HCT116 (cell line): Measurements from ENCODE around the gene ZNF341. TPM values are rescaled to one million over a fixed set of nuclear protein-coding genes. Genes with fewer than 3 reads are reported as not detected.

Experiments
- ATAC-seq: fragments of 200-7000 bp; cut with Tn5 transposase; 2 replicates; pipeline ENCODE4 v1.9.1; 2020; ENCODE audit warnings: mild to moderate bottlenecking, moderate library complexity
- BruUV-seq: library from RNA; stranded (reverse); fragments of 400-500 nt; replicated peaks from 2 replicates; lab custom pipeline; 2021; lab: Mats Ljungman, UMichigan
- CTCF ChIA-PET: fragments of 300-600 bp; sonication (Branson Sonifier 250); formaldehyde crosslinking; loops from one replicate; lab custom pipeline; 2021; ENCODE audit warnings: antibody characterized with exemption; lab: Charles Lee
- POLR2A ChIA-PET: fragments of 300-600, 350-600 bp; sonication (Branson Sonifier 250); formaldehyde crosslinking; loops from one replicate; lab custom pipeline; 2021; ENCODE audit warnings: antibody characterized with exemption; lab: Charles Lee
- RAD21 ChIA-PET, 2 experiments: fragments of 300-600 bp; sonication (Branson Sonifier 250); formaldehyde crosslinking; loops; one replicate each; lab custom pipeline; 2023; ENCODE audit warnings: low total read pairs in 2 of 2; ENCODE audit not compliant: uncharacterized antibody in 2 of 2, unreplicated experiment in 2 of 2, low non-redundant PET in 1 of 2; lab: Charles Lee
- DNase-seq: peaks from one replicate; pipeline ENCODE4 v3.0.0-alpha.2; 2010; ENCODE audit warnings: low read depth, low spot score
- H2AFZ ChIP-seq: fragments of 200-600 bp; shearing (Covaris generic), sonication (generic); 2 replicates; pipeline ENCODE4 v1.6.1; 2017; ENCODE audit warnings: low read depth, mixed run types, mixed read lengths, antibody characterized with exemption, low read length; ENCODE audit not compliant: poor library complexity, severe bottlenecking
- H3K27ac ChIP-seq: 2 replicates; pipeline ENCODE4 v1.5.1; 2012; ENCODE audit warnings: low read depth, low read length
- H3K27me3 ChIP-seq: fragments of 200-600 bp; sonication (generic); 2 replicates; pipeline ENCODE4 v1.6.1; 2016; ENCODE audit warnings: mixed run types, low read length, mixed read lengths; ENCODE audit not compliant: insufficient read depth
- H3K36me3 ChIP-seq, 2 experiments: fragments of 200-500 bp in 1 of 2; fragments of 200-600 bp in 1 of 2; sonication (Bioruptor generic) in 1 of 2; sonication (generic) in 1 of 2; 2 replicates each; pipeline versions ENCODE4 v1.5.1 to v1.6.1; 2014 to 2016; ENCODE audit warnings: low read length in 2 of 2, inconsistent platforms in 1 of 2, mixed read lengths in 1 of 2, mixed run types in 1 of 2; ENCODE audit not compliant: insufficient read depth in 2 of 2, control insufficient read depth in 1 of 2
- H3K4me1 ChIP-seq, 2 experiments: fragments of 200-600 bp in 1 of 2; sonication (generic) in 1 of 2; 2 replicates each; pipeline versions ENCODE4 v1.5.1 to v1.6.1; 2012 to 2017; ENCODE audit warnings: low read length in 2 of 2, inconsistent platforms in 1 of 2, mild to moderate bottlenecking in 1 of 2, mixed read lengths in 1 of 2, mixed run types in 1 of 2, moderate library complexity in 1 of 2; ENCODE audit not compliant: insufficient read depth in 2 of 2, control insufficient read depth in 1 of 2
- H3K4me2 ChIP-seq: fragments of 200-600 bp; sonication (generic); 2 replicates; pipeline ENCODE4 v1.6.1; 2017; ENCODE audit warnings: mixed run types, low read length, mixed read lengths
- H3K4me3 ChIP-seq, 2 experiments: fragments of 200-600 bp in 1 of 2; sonication (generic) in 1 of 2; replicated peaks in 1 of 2; 2 replicates each; pipeline ENCODE4 v1.5.1; 2011 to 2016; ENCODE audit warnings: low read length in 2 of 2, control low read depth in 1 of 2, low read depth in 1 of 2, mild to moderate bottlenecking in 1 of 2, mixed read lengths in 1 of 2, mixed run types in 1 of 2
- H3K79me2 ChIP-seq: fragments of 200-600 bp; sonication (generic); 2 replicates; pipeline ENCODE4 v1.6.1; 2017; ENCODE audit warnings: mild to moderate bottlenecking, mixed run types, low read length, moderate library complexity, mixed read lengths; ENCODE audit not compliant: insufficient read depth
- H3K9ac ChIP-seq: fragments of 200-600 bp; sonication (generic); 2 replicates; pipeline ENCODE4 v1.6.1; 2016; ENCODE audit warnings: low read length, mixed read lengths
- H3K9me2 ChIP-seq: fragments of 200-600 bp; sonication (generic), shearing (Covaris generic); 2 replicates; pipeline ENCODE4 v1.6.1; 2017; ENCODE audit warnings: mixed run types, mild to moderate bottlenecking, moderate library complexity; ENCODE audit not compliant: insufficient read depth
- H3K9me3 ChIP-seq, 2 experiments: fragments of 200-500 bp in 1 of 2; fragments of 200-600 bp in 1 of 2; sonication (Bioruptor generic) in 1 of 2; sonication (generic) in 1 of 2; 2 replicates each; pipeline ENCODE4 v1.6.1; 2014 to 2017; ENCODE audit warnings: low read length in 2 of 2, mixed read lengths in 2 of 2, inconsistent platforms in 1 of 2, low read depth in 1 of 2, mild to moderate bottlenecking in 1 of 2, mixed run types in 1 of 2, moderate library complexity in 1 of 2; ENCODE audit not compliant: control insufficient read depth in 1 of 2, insufficient read depth in 1 of 2
- H4K20me1 ChIP-seq: fragments of 200-600 bp; sonication (generic), shearing (Covaris generic); 2 replicates; pipeline ENCODE4 v1.6.1; 2017; ENCODE audit warnings: mixed run types, mild to moderate bottlenecking, moderate library complexity; ENCODE audit not compliant: insufficient read depth
- CBX3 ChIP-seq: IDR thresholded peaks from 2 replicates; pipeline ENCODE4 v1.6.1; 2012; ENCODE audit warnings: low read depth
- EZH2 ChIP-seq: fragments of 200-600 bp; sonication (generic); IDR thresholded peaks from 2 replicates; pipeline ENCODE4 v1.6.1; 2017; ENCODE audit warnings: antibody characterized with exemption, mixed run types
- EZH2phosphoT487 ChIP-seq: fragments of 200-600 bp; IDR thresholded peaks from 2 replicates; pipeline ENCODE4 v1.6.1; 2018; ENCODE audit warnings: antibody characterized with exemption, borderline replicate concordance
- FOSL1 ChIP-seq: IDR thresholded peaks from 2 replicates; pipeline ENCODE4 v1.6.1; 2012; ENCODE audit warnings: low read depth
- JUND ChIP-seq: IDR thresholded peaks from 2 replicates; pipeline ENCODE4 v1.6.1; 2012
- MAX ChIP-seq: IDR thresholded peaks from 2 replicates; pipeline ENCODE4 v1.6.1; 2012
- POLR2A ChIP-seq: IDR thresholded peaks from 2 replicates; pipeline ENCODE4 v1.7.0; 2011; ENCODE audit warnings: borderline replicate concordance; ENCODE audit not compliant: insufficient read depth, insufficient read length; ENCODE audit errors: extremely low read depth
- RAD21 ChIP-seq: IDR thresholded peaks from 2 replicates; pipeline ENCODE4 v1.6.1; 2012; ENCODE audit warnings: low read depth, mild to moderate bottlenecking
- REST ChIP-seq: IDR thresholded peaks from 2 replicates; pipeline ENCODE4 v1.6.1; 2012; ENCODE audit warnings: low read depth
- SIN3A ChIP-seq: IDR thresholded peaks from 2 replicates; pipeline ENCODE4 v1.6.1; 2012; ENCODE audit warnings: low read depth
- SP1 ChIP-seq: IDR thresholded peaks from 2 replicates; pipeline ENCODE4 v1.6.1; 2012; ENCODE audit warnings: low read depth
- TCF7L2 ChIP-seq: IDR thresholded peaks from 2 replicates; pipeline ENCODE4 v1.7.0; 2011; ENCODE audit warnings: borderline replicate concordance, inconsistent platforms; ENCODE audit not compliant: insufficient read depth, insufficient read length; ENCODE audit errors: extremely low read depth
- YY1 ChIP-seq: IDR thresholded peaks from 2 replicates; pipeline ENCODE4 v1.6.1; 2011; ENCODE audit warnings: low read length, low read depth, moderate library complexity, mild to moderate bottlenecking; ENCODE audit not compliant: insufficient replicate concordance; ENCODE audit errors: extremely low read depth
- ZFX ChIP-seq: fragments of 450-650 bp; IDR thresholded peaks from 2 replicates; pipeline ENCODE4 v1.6.1; 2017
- ZNF274 ChIP-seq: fragments of 200-500 bp; sonication (Bioruptor generic); IDR thresholded peaks from 2 replicates; pipeline ENCODE4 v1.6.1; 2014; ENCODE audit warnings: mild to moderate bottlenecking, low read depth, low read length, inconsistent platforms
- intact Hi-C: fragments of 100-400 bp; cut with micrococcal nuclease; formaldehyde crosslinking; loops from 2 replicates; pipeline ENCODE4 v1.10.0; 2022
- total RNA-seq: library from RNA; stranded (reverse); gene quantifications from one replicate; pipeline ENCODE4 v1.2.1, GENCODE V29; 2021; ENCODE audit not compliant: unreplicated experiment
- TF ChIP-seq, protein P1 (sequence below): IDR thresholded peaks from 2 replicates; pipeline ENCODE4 v1.6.1; 2011; ENCODE audit warnings: mild to moderate bottlenecking, low read length, moderate library complexity; ENCODE audit not compliant: insufficient replicate concordance; ENCODE audit errors: extremely low read depth

ZNF341 gene
- total RNA-seq, 1 experiment from 2014 or later = 4.9 TPM

DNA sequence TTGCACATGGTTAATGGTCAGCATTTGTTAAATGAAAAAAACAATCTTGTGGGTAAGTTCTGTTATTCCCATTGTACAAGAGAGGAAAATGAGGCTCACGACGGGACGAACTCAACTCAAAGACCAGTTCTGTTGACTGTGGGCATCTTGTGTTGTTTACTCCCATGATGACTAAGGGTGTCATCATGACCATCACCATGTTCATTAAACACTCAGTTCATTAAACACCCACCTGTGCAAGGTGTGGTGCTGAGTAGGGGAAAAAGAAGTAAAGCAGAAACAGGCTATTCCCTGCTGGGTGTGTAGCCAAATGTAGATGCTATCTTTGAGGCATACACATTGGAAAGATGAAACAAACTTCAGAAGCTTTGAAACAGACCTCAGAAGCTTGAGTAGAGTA, 83.9 kb downstream of the ZNF341 start:
- TF ChIP-seq YY1 (no peak), EZH2 (no peak), EZH2phosphoT487 (no peak), MAX (no peak), REST (no peak), POLR2A (no peak), SIN3A (no peak), CBX3 (no peak), RAD21 (no peak), FOSL1 (no peak), TCF7L2 (no peak), ZNF274 (no peak), ZFX (no peak), SP1 (no peak), JUND (no peak)
- TF ChIP-seq, protein P1, sequence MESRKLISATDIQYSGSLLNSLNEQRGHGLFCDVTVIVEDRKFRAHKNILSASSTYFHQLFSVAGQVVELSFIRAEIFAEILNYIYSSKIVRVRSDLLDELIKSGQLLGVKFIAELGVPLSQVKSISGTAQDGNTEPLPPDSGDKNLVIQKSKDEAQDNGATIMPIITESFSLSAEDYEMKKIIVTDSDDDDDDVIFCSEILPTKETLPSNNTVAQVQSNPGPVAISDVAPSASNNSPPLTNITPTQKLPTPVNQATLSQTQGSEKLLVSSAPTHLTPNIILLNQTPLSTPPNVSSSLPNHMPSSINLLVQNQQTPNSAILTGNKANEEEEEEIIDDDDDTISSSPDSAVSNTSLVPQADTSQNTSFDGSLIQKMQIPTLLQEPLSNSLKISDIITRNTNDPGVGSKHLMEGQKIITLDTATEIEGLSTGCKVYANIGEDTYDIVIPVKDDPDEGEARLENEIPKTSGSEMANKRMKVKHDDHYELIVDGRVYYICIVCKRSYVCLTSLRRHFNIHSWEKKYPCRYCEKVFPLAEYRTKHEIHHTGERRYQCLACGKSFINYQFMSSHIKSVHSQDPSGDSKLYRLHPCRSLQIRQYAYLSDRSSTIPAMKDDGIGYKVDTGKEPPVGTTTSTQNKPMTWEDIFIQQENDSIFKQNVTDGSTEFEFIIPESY = no peak
- CTCF ChIA-PET = no interaction called here
- H3K79me2 ChIP-seq = peaks cover 91% of the 10 kb centered on the region
- ATAC-seq (no peak), DNase-seq (no peak)
- H3K4me1 ChIP-seq = peaks cover 12 to 41% of the 10 kb centered on the region in 2 experiments
- H3K27ac ChIP-seq = no peak overlapping the region
- H3K4me3 ChIP-seq = no peak overlapping the region
- peaks cover 0 to 4% of the 10 kb centered on the region in 2 experiments; a peak in 2 of 4 replicates for H3K36me3 ChIP-seq
- H3K9me2 ChIP-seq = no peaks in the 10 kb centered on the region
- H3K9me3 ChIP-seq = no peaks in the 10 kb centered on the region
- H4K20me1 ChIP-seq = peaks cover 12% of the 10 kb centered on the region; the same call in 1 of the 2 replicates
- H2AFZ ChIP-seq = no peak overlapping the region
- no TSS peak for BruUV-seq
- intact Hi-C loops = no loop called here
- H3K27me3 ChIP-seq = no peaks in the 10 kb centered on the region
- POLR2A ChIA-PET = no interaction called here
- H3K9ac ChIP-seq = no peak overlapping the region
- RAD21 ChIA-PET = no interaction called here
- H3K4me2 ChIP-seq = no peak overlapping the region
